ENCODE results near the gene PDE5A.
"Not testable (repeated sequence)": the region's sequence is repeated elsewhere in the genome, so short reads cannot be mapped to it uniquely, and the experiment has no call there.

The PDE5A gene

DNA sequence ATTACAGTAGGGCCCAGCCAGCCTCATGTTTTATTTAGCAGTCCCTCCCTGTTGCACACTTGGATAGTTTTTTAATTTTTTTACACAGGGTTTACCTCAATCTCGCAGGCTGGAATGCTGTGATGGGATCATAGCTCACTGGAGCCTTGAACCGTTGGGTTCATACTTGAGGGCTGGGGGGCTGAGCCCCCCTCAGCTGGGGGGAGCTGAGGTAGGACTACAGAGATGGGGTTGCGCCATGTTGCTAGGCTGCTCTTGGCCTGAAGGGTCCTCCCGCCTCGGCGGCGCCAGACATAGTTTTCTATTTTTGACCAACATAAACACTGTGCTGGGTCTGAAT is 174.5 kb downstream of the PDE5A start:
- H3K27ac ChIP-seq (ENCODE audit: low read length) = peak overlapping the region; percentile 71
- peak overlapping the region; percentile 76 for H3K9ac ChIP-seq (ENCODE audit: low read length)
- not testable (repeated sequence) for H3K27me3 ChIP-seq (ENCODE audit: control insufficient read depth, insufficient read depth, low read length); H3K9me3 ChIP-seq (ENCODE audit: control insufficient read depth, low read depth, low read length); H3K4me1 ChIP-seq (ENCODE audit: control insufficient read depth, low read depth, low read length); H3K36me3 ChIP-seq (ENCODE audit: control insufficient read depth, low read depth, low read length)
- H3K4me3 ChIP-seq (ENCODE audit: low read length) = peak overlapping the region; percentile 71

DNA sequence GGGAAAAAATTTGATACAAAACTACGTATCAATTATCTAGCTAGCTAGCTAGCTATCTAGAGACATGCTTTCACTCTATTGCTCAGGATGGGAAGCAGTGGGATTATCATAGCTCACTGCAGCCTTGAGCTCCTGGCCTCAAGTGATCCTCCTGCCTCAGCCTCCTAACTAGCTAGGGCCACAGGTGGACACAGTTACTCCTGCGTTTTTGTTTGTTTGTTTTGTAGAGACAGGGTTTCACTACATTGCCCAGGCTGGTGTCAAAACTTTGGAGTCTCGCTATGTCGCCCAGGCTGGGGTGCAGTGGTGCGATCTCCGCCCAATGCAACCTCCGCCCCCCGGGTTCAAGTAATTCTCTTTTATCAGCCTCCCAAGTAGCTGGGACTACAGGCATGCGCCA is 175.3 kb downstream of the PDE5A start:
- not testable (repeated sequence) for H3K4me3 ChIP-seq (ENCODE audit: low read length); H3K27me3 ChIP-seq (ENCODE audit: control insufficient read depth, insufficient read depth, low read length); H3K4me1 ChIP-seq (ENCODE audit: control insufficient read depth, low read depth, low read length); H3K9me3 ChIP-seq (ENCODE audit: control insufficient read depth, low read depth, low read length); H3K36me3 ChIP-seq (ENCODE audit: control insufficient read depth, low read depth, low read length); H3K27ac ChIP-seq (ENCODE audit: low read length); H3K9ac ChIP-seq (ENCODE audit: low read length)

DNA sequence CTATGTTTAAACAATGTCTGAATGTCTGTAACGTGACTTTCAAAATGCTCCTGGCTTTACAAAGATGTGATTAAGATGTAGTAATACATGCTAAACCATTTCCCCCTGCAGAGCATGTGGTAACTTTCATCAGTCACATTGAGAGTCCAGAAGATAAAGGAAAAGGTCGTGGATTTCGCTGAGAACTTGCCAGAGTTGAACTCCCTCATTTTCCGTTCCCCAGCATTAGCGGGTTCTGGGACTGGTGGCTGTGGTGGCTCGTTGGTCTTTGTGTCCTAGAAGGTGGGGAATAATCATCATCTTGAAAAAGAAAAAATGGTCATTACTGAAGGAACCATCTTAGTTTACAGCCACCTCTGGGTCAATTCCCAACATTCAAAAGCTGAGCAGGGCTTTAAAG is 178.8 kb downstream of the PDE5A start:
- not testable (repeated sequence) for H3K9ac ChIP-seq (ENCODE audit: low read length); H3K27ac ChIP-seq (ENCODE audit: low read length); H3K4me1 ChIP-seq (ENCODE audit: control insufficient read depth, low read depth, low read length); H3K27me3 ChIP-seq (ENCODE audit: control insufficient read depth, insufficient read depth, low read length); H3K9me3 ChIP-seq (ENCODE audit: control insufficient read depth, low read depth, low read length); H3K36me3 ChIP-seq (ENCODE audit: control insufficient read depth, low read depth, low read length); H3K4me3 ChIP-seq (ENCODE audit: low read length)
